HTERT RPE-1 (cell line): Measurements from ENCODE around the gene LDB2.

ENCODE experiments used
- in situ Hi-C: fragments of 300-500 bp; cut with MboI; formaldehyde crosslinking; loops from 4 replicates; pipeline ENCODE4 v1.14.3; 2020; ENCODE audit warnings: low sequenced_read_pairs

LDB2 gene

DNA sequence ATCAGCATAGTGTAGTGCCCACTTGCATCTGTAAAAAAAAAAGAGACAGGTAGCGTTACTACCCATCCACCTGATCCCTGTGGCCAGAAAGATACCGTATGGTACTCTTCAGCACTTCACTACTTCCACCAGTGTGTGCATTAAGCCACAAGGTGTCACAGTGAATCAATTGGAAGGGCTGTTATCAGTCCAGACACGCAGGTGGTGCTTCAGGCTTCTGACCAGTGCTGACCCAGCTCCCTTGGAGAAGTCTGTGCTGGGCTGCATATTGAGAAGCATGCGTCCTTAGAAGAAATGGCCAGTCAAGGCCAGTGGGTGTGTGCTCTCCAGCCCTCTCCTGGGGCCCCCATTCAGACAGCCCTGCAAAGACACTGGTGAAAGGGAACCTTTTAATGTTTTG lies 10.6 kb downstream of the LDB2 start:
- in situ Hi-C loops, result no loop called here

DNA sequence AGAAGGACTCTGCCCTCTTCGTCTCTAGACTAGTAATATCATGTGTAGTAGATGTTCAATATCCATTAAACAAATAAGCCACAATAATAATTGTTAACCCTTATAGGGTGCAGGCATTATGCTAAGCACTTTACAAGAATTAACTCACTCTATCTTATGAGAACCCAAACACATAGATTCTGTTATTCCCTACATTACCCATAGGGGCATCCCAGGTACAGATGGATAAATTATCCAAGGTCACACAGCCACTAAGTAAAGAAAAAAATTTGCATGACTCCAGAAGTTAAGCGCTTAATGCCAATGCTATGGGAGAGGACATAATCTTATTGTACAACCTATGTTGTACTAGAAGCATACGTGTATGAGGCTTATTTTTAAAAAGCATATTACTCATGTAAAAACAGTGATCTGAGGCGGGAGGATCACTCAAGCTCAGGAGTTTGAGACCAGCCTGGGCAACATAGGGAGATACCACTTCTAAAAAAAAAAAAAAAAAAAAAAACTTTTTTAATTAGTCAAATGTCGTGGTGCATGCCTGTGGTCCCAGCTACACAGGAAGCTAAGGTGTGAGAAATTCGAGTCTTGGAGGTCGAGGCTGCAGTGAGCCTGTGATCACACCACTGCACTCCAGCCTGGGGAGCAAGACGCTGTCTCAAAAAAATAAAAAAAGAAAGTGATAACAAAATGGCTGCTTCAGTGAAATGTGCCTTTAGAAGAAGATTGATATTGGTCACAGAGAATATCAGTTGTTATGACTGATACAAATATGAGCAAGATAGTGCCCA lies 13.6 kb downstream of the LDB2 start:
- in situ Hi-C loops, result no loop called here

DNA sequence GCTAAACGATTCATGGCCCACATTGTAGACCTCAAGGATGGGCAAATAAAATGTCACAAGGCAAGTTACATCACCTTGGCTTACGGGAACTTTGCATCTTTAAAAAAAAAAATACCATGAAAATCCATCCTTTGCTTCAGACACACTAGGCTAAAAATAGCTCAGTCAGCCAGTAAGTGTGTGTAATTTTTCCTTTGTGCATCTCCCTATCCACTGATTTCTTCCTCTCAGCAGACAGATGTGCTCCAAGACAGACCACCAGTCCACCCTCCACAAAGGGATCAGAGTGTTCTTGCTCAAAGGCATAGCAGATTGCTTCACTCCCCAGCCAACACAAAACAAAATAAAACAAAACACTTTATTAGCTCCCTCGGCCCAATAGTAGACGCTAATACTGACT lies 14.6 kb downstream of the LDB2 start:
- in situ Hi-C loops, result no loop called here

- in situ Hi-C loops, result no loop called here
Observed at GRCh38 chr4:16881151-16881884, 17.1 kb downstream of the LDB2 start.

DNA sequence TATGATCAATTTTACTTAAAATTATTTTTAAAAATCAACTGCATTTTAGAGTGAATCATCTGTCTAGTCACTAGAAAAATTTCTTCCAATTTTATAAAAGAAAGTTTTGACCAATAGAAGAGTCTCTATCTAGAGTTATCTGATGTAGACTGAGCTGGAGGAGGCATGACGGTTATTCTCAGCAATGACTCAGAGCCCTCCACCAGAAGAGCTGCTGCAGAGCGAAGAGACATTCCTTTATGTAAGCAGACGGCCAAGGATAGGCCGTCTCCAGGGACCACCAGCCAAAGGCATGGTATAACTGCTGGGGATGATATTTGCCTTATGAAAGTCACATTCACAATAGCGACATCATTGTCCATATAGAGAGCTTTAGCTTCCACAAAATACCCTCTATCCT lies 23.0 kb downstream of the LDB2 start:
- in situ Hi-C loops, result no loop called here

GRCh38 chr4:16869594-16870245 lies 28.7 kb downstream of the LDB2 start:
- in situ Hi-C loops, result no loop called here

GRCh38 chr4:16868674-16869073 lies 29.8 kb downstream of the LDB2 start:
- in situ Hi-C loops, result no loop called here

- in situ Hi-C loops, result no loop called here
Observed at GRCh38 chr4:16867827-16868226, 30.6 kb downstream of the LDB2 start.

GRCh38 chr4:16866974-16867373 lies 31.5 kb downstream of the LDB2 start:
- in situ Hi-C loops, result no loop called here

GRCh38 chr4:16865897-16866283 lies 32.6 kb downstream of the LDB2 start:
- in situ Hi-C loops, result no loop called here

DNA sequence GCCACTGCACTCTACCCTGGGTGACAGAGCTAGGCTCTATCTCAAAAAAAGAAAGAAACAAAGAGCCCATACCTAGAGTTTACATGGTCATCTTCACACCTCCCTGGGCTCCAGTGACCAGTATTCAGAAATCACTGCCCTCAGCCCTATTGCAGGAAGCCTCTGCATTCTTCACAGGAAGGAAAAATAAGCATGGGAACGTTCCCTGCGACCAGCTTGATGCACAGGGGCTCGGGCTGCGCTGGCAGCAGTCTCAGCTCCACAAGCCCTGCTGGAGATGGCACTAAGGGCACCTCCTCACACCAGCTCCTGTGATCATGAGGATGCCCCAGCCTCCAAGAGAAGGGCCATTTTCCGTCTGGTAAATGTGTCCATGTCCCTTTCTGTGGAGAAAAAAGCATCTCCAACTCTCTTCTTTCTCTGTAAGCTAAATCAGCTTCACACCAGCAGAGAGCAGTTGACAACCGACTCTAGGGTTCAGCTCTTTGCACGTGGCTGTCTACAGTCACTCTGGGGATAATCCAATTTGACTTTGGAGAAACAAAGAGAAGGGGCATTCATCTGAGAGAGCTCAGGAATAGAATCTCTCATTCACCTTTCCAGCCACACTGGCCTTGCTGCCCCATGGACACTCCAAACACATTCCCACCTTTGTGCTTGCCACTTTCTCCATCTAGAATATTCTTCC lies 33.1 kb downstream of the LDB2 start:
- in situ Hi-C loops, result no loop called here

- in situ Hi-C loops, result no loop called here
Observed at GRCh38 chr4:16864199-16864598, 34.2 kb downstream of the LDB2 start.

DNA sequence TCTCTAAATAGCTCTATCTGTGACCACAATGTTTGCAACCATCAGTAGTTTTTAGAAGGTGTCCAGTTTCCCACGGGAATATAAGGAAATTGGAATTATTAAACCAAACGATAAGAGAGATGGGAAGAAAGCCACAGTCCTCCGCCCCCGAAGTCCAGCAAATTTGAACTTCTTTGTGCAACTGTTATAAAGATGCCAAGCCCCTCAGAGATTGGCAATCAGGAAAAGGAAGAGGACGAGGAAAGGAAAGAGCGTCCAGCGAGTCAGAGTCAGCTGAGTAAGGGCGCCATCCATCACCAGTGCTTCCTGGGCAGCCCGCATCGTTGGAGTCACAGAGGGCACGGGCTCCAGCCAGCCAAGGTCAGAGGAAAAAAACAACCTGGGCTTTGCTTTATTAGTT lies 35.7 kb downstream of the LDB2 start:
- in situ Hi-C loops, result no loop called here

DNA sequence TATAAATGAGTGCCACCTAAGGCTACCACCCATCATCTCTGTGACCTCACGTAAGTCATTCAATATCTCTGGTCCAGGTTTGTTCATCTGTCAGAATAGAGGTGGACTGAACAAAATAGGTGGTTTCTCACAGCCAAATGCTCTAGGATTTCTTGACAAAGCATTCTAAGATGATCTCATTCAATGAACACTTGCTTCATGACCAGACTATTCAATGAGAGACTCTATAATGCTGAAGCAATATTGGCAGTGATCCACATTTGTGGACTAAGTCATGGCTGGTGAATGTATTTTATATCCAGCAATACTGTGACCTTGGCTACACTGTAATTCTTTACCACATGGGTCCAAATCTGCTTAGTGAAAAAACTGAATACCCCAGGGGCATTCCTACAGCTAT lies 37.9 kb downstream of the LDB2 start:
- in situ Hi-C loops, result no loop called here

GRCh38 chr4:16859031-16859430 lies 39.4 kb downstream of the LDB2 start:
- in situ Hi-C loops, result no loop called here

DNA sequence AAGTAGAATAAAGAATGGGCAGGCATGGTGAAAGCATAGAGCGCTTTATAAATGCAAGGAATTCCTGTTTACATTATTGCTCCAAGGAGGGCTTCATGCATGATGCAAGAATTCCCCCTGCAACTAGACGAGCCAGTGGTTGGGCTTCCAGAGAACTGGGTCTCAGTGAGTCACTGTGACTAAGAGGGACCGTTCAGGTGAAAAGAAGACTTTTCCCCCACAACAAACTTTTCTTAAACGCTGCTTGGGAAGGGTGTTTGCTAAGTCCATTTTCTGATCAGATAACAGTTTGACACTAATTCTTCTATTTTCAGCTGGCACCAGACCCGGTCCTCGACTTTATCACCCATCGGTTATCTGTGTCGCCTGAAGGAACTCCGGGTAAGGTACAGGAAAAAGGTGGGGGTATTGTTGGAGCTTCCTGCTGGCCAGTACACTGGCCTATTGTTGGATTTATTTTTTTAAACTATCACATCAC lies 40.1 kb downstream of the LDB2 start:
- in situ Hi-C loops, result no loop called here

DNA sequence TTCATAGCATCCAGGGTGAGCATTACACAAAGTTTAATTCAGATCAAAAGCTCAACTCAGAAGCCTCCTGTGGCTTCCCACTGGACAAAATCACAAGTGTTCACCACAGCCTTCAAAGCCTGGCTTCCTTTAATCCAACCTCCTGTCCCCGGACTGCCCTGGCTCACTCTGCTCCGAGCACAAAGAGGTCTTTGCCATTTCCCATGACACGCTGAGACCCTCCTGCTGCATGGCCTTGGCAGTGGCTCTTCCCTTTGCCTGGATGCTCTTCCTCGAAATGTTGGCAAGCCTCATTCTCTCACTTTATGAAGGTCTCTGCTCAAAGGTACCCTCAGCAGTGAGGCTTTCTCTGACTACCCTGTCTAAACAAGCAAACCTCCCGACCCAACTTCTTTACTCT lies 41.0 kb downstream of the LDB2 start:
- in situ Hi-C loops, result no loop called here

DNA sequence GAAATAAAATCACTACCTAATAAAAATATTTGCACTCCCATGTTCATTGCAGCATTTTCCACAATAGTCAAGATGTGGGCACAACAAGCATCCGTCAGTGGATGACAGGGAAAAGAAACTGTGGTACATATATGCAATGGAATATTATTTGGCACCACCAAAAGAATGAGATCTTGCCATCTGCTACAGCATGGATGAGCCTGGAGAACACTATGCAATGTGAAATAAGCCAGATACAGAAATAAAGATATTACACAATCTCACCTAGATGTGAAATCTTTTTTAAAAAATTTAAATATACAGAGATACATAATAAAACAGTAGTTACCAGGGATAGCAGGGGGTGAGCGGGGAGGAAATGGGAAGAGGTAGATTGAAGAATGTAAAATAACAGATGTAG lies 44.8 kb downstream of the LDB2 start:
- in situ Hi-C loops, result no loop called here

DNA sequence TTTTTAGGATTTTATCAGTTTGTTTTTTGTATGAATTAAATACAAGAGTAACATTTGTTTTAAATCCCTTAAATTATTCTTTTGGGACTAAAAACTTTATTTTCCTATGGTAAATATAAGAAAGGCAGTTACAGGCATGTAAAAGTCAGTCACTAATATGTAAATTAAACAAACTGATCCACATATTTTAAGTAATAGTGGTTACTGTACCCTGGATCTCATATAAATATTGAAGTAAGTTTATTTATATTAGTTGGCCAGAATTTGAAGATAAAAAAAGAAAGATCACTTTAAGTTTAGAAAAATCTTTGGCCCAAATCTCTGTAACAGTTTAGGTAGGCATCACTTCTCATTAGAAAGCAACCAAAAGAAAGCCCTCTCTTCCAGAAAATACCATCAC lies 45.8 kb downstream of the LDB2 start:
- in situ Hi-C loops, result no loop called here

GRCh38 chr4:16852228-16852627 lies 46.2 kb downstream of the LDB2 start:
- in situ Hi-C loops, result no loop called here

DNA sequence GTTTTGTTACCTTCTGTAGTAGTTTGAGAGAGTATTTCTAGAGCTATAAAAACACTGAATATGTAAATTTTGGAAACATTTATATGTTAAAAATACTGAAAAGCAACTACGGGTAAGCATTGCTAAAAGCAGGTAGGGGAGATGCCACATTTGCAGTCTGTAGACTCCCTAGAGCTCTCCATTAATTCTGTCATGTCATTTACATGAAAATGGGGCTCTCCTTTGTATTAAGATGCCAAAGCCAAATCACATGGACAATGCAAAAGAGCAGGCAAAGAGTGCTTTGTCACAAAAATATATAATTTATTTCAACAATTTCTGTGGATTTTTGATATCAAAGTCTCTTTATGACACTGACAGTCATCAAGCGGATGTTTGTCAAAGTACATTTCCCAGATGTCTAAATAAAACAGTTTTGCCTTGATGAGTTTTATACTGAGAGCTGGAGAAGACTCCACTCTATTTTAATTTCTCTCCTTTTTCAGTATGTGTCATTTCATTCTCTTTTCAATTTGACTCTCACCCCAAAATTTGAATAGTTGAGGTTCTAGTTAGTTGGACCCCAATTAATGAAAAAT lies 51.8 kb downstream of the LDB2 start:
- in situ Hi-C loops, result no loop called here
